Nephron progenitor cell (in vitro differentiated cells): ENCODE measurements around the gene VPS35L.

Source experiments
- DNase-seq: peaks from one replicate; pipeline ENCODE4 v3.0.0; 2021
- H3K27ac Mint-ChIP-seq: 2 replicates; pipeline ENCODE4 v1.8.0; 2021; ENCODE audit warnings: mild to moderate bottlenecking, moderate library complexity, mixed read lengths
- H3K27me3 Mint-ChIP-seq: 2 replicates; pipeline ENCODE4 v1.8.0; 2021; ENCODE audit warnings: mild to moderate bottlenecking, low read depth, mixed read lengths; ENCODE audit not compliant: poor library complexity
- H3K36me3 Mint-ChIP-seq: 2 replicates; pipeline ENCODE4 v1.8.0; 2021; ENCODE audit warnings: low read depth, mixed read lengths
- H3K4me1 Mint-ChIP-seq: 2 replicates; pipeline ENCODE4 v1.8.0; 2021; ENCODE audit warnings: mixed read lengths
- H3K4me3 Mint-ChIP-seq: 2 replicates; pipeline ENCODE4 v1.8.0; 2021; ENCODE audit warnings: mild to moderate bottlenecking, moderate library complexity, mixed read lengths
- H3K9me3 Mint-ChIP-seq: 2 replicates; pipeline ENCODE4 v1.8.0; 2021; ENCODE audit warnings: mild to moderate bottlenecking, moderate library complexity, mixed read lengths
- TF ChIP-seq, protein P1 (sequence below): fragments of 200-600 bp; sonication (generic); IDR thresholded peaks from 2 replicates; pipeline ENCODE4 v1.5.0; 2021; ENCODE audit warnings: antibody characterized with exemption

The VPS35L gene

GRCh38 chr16:19645557-19645981 is 90.1 kb downstream of the VPS35L start:
- DNase-seq: no peak
- H3K36me3 Mint-ChIP-seq: peaks cover 44% of the 10 kb centered on the region
- no peak overlapping the region for H3K27ac Mint-ChIP-seq
- H3K4me1 Mint-ChIP-seq: no peaks in the 10 kb centered on the region
- H3K9me3 Mint-ChIP-seq: no peaks in the 10 kb centered on the region
- no peaks in the 10 kb centered on the region for H3K27me3 Mint-ChIP-seq
- TF ChIP-seq, protein P1, sequence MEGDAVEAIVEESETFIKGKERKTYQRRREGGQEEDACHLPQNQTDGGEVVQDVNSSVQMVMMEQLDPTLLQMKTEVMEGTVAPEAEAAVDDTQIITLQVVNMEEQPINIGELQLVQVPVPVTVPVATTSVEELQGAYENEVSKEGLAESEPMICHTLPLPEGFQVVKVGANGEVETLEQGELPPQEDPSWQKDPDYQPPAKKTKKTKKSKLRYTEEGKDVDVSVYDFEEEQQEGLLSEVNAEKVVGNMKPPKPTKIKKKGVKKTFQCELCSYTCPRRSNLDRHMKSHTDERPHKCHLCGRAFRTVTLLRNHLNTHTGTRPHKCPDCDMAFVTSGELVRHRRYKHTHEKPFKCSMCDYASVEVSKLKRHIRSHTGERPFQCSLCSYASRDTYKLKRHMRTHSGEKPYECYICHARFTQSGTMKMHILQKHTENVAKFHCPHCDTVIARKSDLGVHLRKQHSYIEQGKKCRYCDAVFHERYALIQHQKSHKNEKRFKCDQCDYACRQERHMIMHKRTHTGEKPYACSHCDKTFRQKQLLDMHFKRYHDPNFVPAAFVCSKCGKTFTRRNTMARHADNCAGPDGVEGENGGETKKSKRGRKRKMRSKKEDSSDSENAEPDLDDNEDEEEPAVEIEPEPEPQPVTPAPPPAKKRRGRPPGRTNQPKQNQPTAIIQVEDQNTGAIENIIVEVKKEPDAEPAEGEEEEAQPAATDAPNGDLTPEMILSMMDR: no peak
- no peak overlapping the region for H3K4me3 Mint-ChIP-seq

DNA sequence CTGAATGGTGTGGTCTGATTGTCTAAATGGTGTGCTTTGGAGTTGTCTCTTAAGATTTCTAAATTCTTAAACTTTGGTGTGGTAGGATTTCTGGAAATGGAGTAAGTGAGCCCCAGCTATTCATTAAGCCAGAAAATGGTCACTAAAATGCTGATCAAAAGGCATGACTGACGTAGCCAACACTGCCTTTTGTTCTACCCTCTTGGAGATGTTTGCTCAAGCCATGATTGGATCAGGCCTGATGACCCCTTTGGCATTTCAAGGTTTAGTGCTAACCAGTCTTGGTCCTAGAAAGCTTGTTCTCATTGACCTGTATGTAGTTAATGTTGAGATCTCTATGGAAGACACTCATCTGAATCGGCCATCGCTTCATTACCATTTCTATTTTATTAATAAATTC is 94.5 kb downstream of the VPS35L start:
- H3K27ac Mint-ChIP-seq: no peak overlapping the region
- H3K9me3 Mint-ChIP-seq: no peaks in the 10 kb centered on the region
- DNase-seq: no peak
- H3K4me1 Mint-ChIP-seq: peaks cover 5% of the 10 kb centered on the region
- peaks cover 54% of the 10 kb centered on the region for H3K36me3 Mint-ChIP-seq
- TF ChIP-seq, protein P1: no peak
- no peak overlapping the region for H3K4me3 Mint-ChIP-seq
- H3K27me3 Mint-ChIP-seq: no peaks in the 10 kb centered on the region

- H3K4me3 Mint-ChIP-seq: no peak overlapping the region
- H3K4me1 Mint-ChIP-seq: peaks cover 5% of the 10 kb centered on the region
- H3K9me3 Mint-ChIP-seq: no peaks in the 10 kb centered on the region
- no peaks in the 10 kb centered on the region for H3K27me3 Mint-ChIP-seq
- DNase-seq: no peak
- peaks cover 82% of the 10 kb centered on the region for H3K36me3 Mint-ChIP-seq
- no peak overlapping the region for H3K27ac Mint-ChIP-seq
- TF ChIP-seq, protein P1: no peak
Observed at GRCh38 chr16:19654147-19654546, 98.6 kb downstream of the VPS35L start.

GRCh38 chr16:19655242-19655777 is 99.8 kb downstream of the VPS35L start:
- H3K4me3 Mint-ChIP-seq: no peak overlapping the region
- H3K27ac Mint-ChIP-seq: peak overlapping the region; percentile 47
- peaks cover 5% of the 10 kb centered on the region for H3K4me1 Mint-ChIP-seq
- H3K27me3 Mint-ChIP-seq: no peaks in the 10 kb centered on the region
- H3K36me3 Mint-ChIP-seq: peaks cover 86% of the 10 kb centered on the region
- no peaks in the 10 kb centered on the region for H3K9me3 Mint-ChIP-seq
- TF ChIP-seq, protein P1: no peak
- no peak for DNase-seq

DNA sequence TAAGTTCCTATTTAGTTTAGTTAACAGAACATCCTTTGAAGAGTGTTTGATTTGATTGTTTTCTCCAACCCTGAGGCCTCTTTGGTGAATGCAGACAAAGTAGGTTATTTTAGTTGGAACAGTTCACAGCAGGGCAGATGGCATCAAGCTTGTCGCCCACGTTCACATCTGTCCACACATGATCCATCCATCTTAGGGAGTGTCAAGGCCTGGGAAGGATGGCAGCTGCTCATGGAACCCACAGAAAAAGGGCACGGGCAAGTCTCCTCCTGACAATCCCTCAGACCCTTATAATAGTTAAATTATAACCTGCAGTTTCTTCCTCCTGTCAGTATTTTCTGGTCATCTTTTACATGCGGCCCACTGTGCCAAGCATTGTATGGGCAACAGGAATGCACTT is 102.3 kb downstream of the VPS35L start:
- no peak for DNase-seq
- H3K4me3 Mint-ChIP-seq: no peak overlapping the region
- H3K9me3 Mint-ChIP-seq: peaks cover 15% of the 10 kb centered on the region
- peaks cover 94% of the 10 kb centered on the region for H3K36me3 Mint-ChIP-seq
- H3K4me1 Mint-ChIP-seq: peaks cover 5% of the 10 kb centered on the region
- no peak overlapping the region for H3K27ac Mint-ChIP-seq
- no peaks in the 10 kb centered on the region for H3K27me3 Mint-ChIP-seq
- TF ChIP-seq, protein P1: no peak

- Mint-ChIP-seq H3K27me3 (no peaks in the 10 kb centered on the region), H3K4me3 (no peak overlapping the region), H3K36me3 (peaks cover 97% of the 10 kb centered on the region), H3K4me1 (no peaks in the 10 kb centered on the region), H3K27ac (no peak overlapping the region), H3K9me3 (peaks cover 24% of the 10 kb centered on the region)
- TF ChIP-seq, protein P1: no peak
- no peak for DNase-seq
Observed at GRCh38 chr16:19659554-19659953, 104.1 kb downstream of the VPS35L start.
